ENCODE measurements around the gene GOLIM4. TPM values are rescaled to one million over a fixed set of nuclear protein-coding genes. Genes with fewer than 3 reads are reported as not detected.

Gene GOLIM4
- total and polyA plus RNA-seq, 2 experiments from 2014 or later: 45.3 to 67.2 TPM

DNA sequence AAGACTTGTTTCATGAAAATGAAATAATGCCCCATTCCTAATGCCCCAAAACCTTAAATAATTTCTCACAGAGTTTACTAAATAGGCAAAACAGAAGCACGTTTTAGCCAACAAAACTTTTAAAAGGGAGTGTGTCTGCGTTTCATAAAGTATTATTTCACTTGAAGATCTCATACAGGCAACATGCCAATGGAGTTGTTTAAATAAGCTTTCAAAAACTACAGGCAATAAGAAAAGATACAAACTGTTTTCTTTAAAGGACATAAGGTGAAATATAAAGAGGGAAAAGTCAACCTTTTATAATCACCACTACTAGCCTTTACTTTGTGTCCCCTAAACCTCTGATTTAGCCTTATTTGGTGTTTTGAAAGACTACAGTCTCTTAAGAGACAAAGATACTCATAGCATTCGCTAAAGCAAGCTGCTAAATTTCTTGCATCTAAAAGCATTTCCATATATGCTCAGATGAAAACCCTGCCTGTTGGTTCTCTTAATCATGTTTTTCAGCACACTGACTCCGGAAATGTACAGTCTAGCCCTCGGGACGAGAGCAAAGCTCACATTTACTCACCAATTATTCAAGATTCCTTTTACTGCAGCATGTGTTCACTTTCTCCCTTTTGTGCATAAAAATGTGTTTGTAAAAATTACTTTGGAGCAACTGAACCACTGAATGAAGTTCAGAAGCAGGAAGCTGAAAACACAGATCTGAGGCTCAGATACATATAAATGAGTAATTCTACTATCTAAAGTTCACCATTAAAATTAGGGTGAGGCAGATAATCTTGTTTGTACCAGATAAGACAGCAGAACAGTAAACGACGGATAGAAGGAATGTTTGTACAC lies 119.0 kb downstream of the GOLIM4 start:
- Histone ChIP-seq H3K27me3 (no peaks in the 10 kb centered on the region), H3K4me1 (ENCODE audit: insufficient read depth) (peaks cover 29% of the 10 kb centered on the region), H3K9me3 (ENCODE audit: low read depth) (no peaks in the 10 kb centered on the region), H3K4me3 (no peak overlapping the region), H4K20me1 (ENCODE audit: insufficient read depth, poor library complexity, severe bottlenecking) (no peaks in the 10 kb centered on the region), H3K79me2 (no peaks in the 10 kb centered on the region), H3K27ac (peak overlapping the region; percentile 84), H3K36me3 (replicated peaks; ENCODE audit: insufficient read depth, low read depth) (no peaks in the 10 kb centered on the region), H3K4me2 (peak overlapping the region; percentile 58), H3K9me2 (replicated peaks; ENCODE audit: insufficient read depth) (no peaks in the 10 kb centered on the region), H2AFZ (peak overlapping the region; percentile 10)
- TF ChIP-seq, protein P1, sequence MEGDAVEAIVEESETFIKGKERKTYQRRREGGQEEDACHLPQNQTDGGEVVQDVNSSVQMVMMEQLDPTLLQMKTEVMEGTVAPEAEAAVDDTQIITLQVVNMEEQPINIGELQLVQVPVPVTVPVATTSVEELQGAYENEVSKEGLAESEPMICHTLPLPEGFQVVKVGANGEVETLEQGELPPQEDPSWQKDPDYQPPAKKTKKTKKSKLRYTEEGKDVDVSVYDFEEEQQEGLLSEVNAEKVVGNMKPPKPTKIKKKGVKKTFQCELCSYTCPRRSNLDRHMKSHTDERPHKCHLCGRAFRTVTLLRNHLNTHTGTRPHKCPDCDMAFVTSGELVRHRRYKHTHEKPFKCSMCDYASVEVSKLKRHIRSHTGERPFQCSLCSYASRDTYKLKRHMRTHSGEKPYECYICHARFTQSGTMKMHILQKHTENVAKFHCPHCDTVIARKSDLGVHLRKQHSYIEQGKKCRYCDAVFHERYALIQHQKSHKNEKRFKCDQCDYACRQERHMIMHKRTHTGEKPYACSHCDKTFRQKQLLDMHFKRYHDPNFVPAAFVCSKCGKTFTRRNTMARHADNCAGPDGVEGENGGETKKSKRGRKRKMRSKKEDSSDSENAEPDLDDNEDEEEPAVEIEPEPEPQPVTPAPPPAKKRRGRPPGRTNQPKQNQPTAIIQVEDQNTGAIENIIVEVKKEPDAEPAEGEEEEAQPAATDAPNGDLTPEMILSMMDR (IDR thresholded peaks at IDR 0.05; ENCODE audit: poor library complexity): no peak
- TF ChIP-seq EZH2 (IDR thresholded peaks at IDR 0.05; ENCODE audit: borderline replicate concordance) (no peak), EZH2phosphoT487 (IDR thresholded peaks at IDR 0.05; ENCODE audit: low read depth, severe bottlenecking, unreplicated experiment) (no peak)
- WGBS (ENCODE audit: low lambda C conversion rate, missing lambda C conversion rate): 48% methylated on average over 8 of the region's 8 CpGs
- peak; percentile 16 for DNase-seq (ENCODE audit: low spot score)

DNA sequence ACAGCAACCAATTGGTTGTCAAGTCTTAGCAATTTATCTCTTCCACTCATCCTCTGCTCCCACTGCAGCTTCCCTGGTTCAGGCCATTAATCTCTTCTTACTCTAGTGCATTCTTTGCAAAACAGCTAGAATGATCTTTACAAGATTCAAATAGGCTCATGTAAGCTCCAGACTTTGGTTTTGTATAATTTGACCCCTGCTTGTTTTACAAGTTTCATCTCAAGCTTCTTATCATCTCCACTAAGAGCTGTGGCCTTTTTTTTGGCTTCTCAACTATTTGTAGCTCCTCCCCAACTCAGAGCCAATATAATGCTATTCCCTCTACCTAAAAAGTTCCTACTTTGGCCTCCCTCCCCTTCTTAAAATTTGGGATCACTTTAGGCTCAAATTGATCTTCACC lies 121.8 kb downstream of the GOLIM4 start:
- H3K4me3 ChIP-seq: no peak overlapping the region
- no peaks in the 10 kb centered on the region for H4K20me1 ChIP-seq (ENCODE audit: insufficient read depth, poor library complexity, severe bottlenecking)
- no peak overlapping the region for H3K4me2 ChIP-seq
- no peak for TF ChIP-seq EZH2phosphoT487 (IDR thresholded peaks at IDR 0.05; ENCODE audit: low read depth, severe bottlenecking, unreplicated experiment)
- TF ChIP-seq, protein P1 (IDR thresholded peaks at IDR 0.05; ENCODE audit: poor library complexity): no peak
- TF ChIP-seq EZH2 (IDR thresholded peaks at IDR 0.05; ENCODE audit: borderline replicate concordance): no peak
- DNase-seq (ENCODE audit: low spot score): no peak
- H3K4me1 ChIP-seq (ENCODE audit: insufficient read depth): peaks cover 26% of the 10 kb centered on the region
- H3K27ac ChIP-seq: no peak overlapping the region
- H3K9me3 ChIP-seq (ENCODE audit: low read depth): no peaks in the 10 kb centered on the region
- H3K9me2 ChIP-seq (replicated peaks; ENCODE audit: insufficient read depth): no peaks in the 10 kb centered on the region
- H2AFZ ChIP-seq: no peak overlapping the region
- no peaks in the 10 kb centered on the region for H3K79me2 ChIP-seq
- no peaks in the 10 kb centered on the region for H3K27me3 ChIP-seq
- no peaks in the 10 kb centered on the region for H3K36me3 ChIP-seq (replicated peaks; ENCODE audit: insufficient read depth, low read depth)

- Histone ChIP-seq H3K4me1 (ENCODE audit: insufficient read depth) (peaks cover 19% of the 10 kb centered on the region), H4K20me1 (ENCODE audit: insufficient read depth, poor library complexity, severe bottlenecking) (no peaks in the 10 kb centered on the region), H3K27ac (no peak overlapping the region), H3K4me3 (no peak overlapping the region), H3K4me2 (no peak overlapping the region), H3K9me3 (ENCODE audit: low read depth) (no peaks in the 10 kb centered on the region), H3K9me2 (replicated peaks; ENCODE audit: insufficient read depth) (no peaks in the 10 kb centered on the region), H3K36me3 (replicated peaks; ENCODE audit: insufficient read depth, low read depth) (no peaks in the 10 kb centered on the region), H3K27me3 (no peaks in the 10 kb centered on the region), H3K79me2 (no peaks in the 10 kb centered on the region), H2AFZ (no peak overlapping the region)
- TF ChIP-seq EZH2 (IDR thresholded peaks at IDR 0.05; ENCODE audit: borderline replicate concordance) (no peak), EZH2phosphoT487 (IDR thresholded peaks at IDR 0.05; ENCODE audit: low read depth, severe bottlenecking, unreplicated experiment) (no peak)
- TF ChIP-seq, protein P1 (IDR thresholded peaks at IDR 0.05; ENCODE audit: poor library complexity): no peak
- DNase-seq (ENCODE audit: low spot score): no peak
- 88% methylated on average over 2 of the region's 2 CpGs for WGBS (ENCODE audit: low lambda C conversion rate, missing lambda C conversion rate)
Observed at GRCh38 chr3:167973046-167973445, 122.7 kb downstream of the GOLIM4 start.
